GM12878 (cell line): ENCODE results near the gene MRGPRX3. TPM values are rescaled to one million over a fixed set of nuclear protein-coding genes. Genes with fewer than 3 reads are reported as not detected.

Source experiments
- ATF3 ChIP-seq: IDR thresholded peaks from 2 replicates; pipeline ENCODE4 v1.6.1; 2011; ENCODE audit warnings: low read depth, mild to moderate bottlenecking, low read length, moderate library complexity, borderline replicate concordance; ENCODE audit errors: extremely low read depth
- BACH1 ChIP-seq: fragments of 450-650 bp; IDR thresholded peaks from 2 replicates; pipeline ENCODE4 v1.6.1; 2017; ENCODE audit warnings: mild to moderate bottlenecking, borderline replicate concordance
- BCLAF1 ChIP-seq: fragments of 450-650 bp; IDR thresholded peaks from 2 replicates; pipeline ENCODE4 v1.6.1; 2017; ENCODE audit warnings: antibody characterized with exemption, mild to moderate bottlenecking, moderate library complexity
- ELK1 ChIP-seq: IDR thresholded peaks from 2 replicates; pipeline ENCODE4 v1.6.1; 2012; ENCODE audit warnings: low read depth, low read length, improper control_type of control experiment
- JUNB ChIP-seq: IDR thresholded peaks from 2 replicates; pipeline ENCODE4 v1.6.1; 2016; ENCODE audit warnings: antibody characterized with exemption, mild to moderate bottlenecking
- MXI1 ChIP-seq: fragments of 150-350 bp; IDR thresholded peaks from 2 replicates; pipeline ENCODE4 v1.6.1; 2011; ENCODE audit warnings: low read depth, mild to moderate bottlenecking, inconsistent platforms, low read length, improper control_type of control experiment
- NBN ChIP-seq: fragments of 450-650 bp; IDR thresholded peaks from 2 replicates; pipeline ENCODE4 v1.6.1; 2016
- NKRF ChIP-seq: fragments of 450-650 bp; conservative IDR thresholded peaks from 2 replicates; pipeline ENCODE4 v1.6.1; 2017; ENCODE audit warnings: mild to moderate bottlenecking, moderate library complexity
- PBX3 ChIP-seq: IDR thresholded peaks from 2 replicates; pipeline ENCODE4 v1.6.1; 2011; ENCODE audit warnings: mild to moderate bottlenecking, low read depth, low read length, moderate library complexity; ENCODE audit not compliant: insufficient replicate concordance
- PML ChIP-seq: IDR thresholded peaks from 2 replicates; pipeline ENCODE4 v1.6.1; 2012; ENCODE audit warnings: low read length, inconsistent platforms
- POLR2AphosphoS2 ChIP-seq: IDR thresholded peaks from 2 replicates; pipeline ENCODE4 v1.6.1; 2011; ENCODE audit warnings: low read depth, mild to moderate bottlenecking, low read length, improper control_type of control experiment, moderate library complexity
- REST ChIP-seq: IDR thresholded peaks from 2 replicates; pipeline ENCODE4 v1.6.1; 2012; ENCODE audit warnings: mild to moderate bottlenecking, low read depth, low read length
- SMC3 ChIP-seq: IDR thresholded peaks from 2 replicates; pipeline ENCODE4 v1.6.1; 2011; ENCODE audit warnings: low read length, improper control_type of control experiment, borderline replicate concordance
- YBX1 ChIP-seq: fragments of 450-650 bp; IDR thresholded peaks from 2 replicates; pipeline ENCODE4 v1.6.1; 2016; ENCODE audit warnings: antibody characterized with exemption
- ZBTB33 ChIP-seq: fragments of 450-650 bp; IDR thresholded peaks from 2 replicates; pipeline ENCODE4 v1.6.1; 2017; ENCODE audit warnings: mild to moderate bottlenecking
- polyA plus RNA-seq, 11 experiments: library from polyadenylated mRNA; depleted of rRNA in 4 of 11; unstranded in 6 of 11; stranded (reverse) in 5 of 11; fragments of >200 nt; fragmentation: Nextera tagmentation in 4 of 11; fragmentation: Illumina TruSeq in 1 of 11; extraction: Ambion mirVana in 4 of 11; extraction: Trizol in 1 of 11; gene quantifications; 1 replicate in 1 of 11; 2 replicates in 10 of 11; pipeline versions ENCODE4 v1.2.1 to v1.2.3, GENCODE V29; 2011 to 2016; ENCODE audit warnings: inconsistent platforms in 2 of 11, missing spikeins in 2 of 11, low read depth in 1 of 11
- total RNA-seq, 4 experiments: library from RNA; depleted of rRNA in 3 of 4; stranded (reverse); fragments of >200 nt in 3 of 4; fragmentation: Illumina TruSeq in 1 of 4; extraction: Trizol in 1 of 4; gene quantifications; 2 replicates each; pipeline versions ENCODE4 v1.2.1 to v1.2.3, GENCODE V29; 2013 to 2021

The MRGPRX3 gene
- total and polyA plus RNA-seq, 10 of the 15 experiments (the other 5 are each of a cell fraction or from before 2014, with no cell fraction given): not detected

- TF ChIP-seq NKRF (peak; percentile 94), SMC3 (peak; percentile 62; the same call in 1 of the 2 replicates), ATF3 (no peak), REST (0 out of 2 replicates have a peak, but pooled peaks have one; percentile 19), JUNB (no peak), NBN (0 out of 2 replicates have a peak, but pooled peaks have one; percentile 69), ZBTB33 (no peak), POLR2AphosphoS2 (no peak), YBX1 (no peak), ELK1 (peak; percentile 55; the same call in 1 of the 2 replicates), PBX3 (peak; percentile 9), PML (no peak), MXI1 (peak; percentile 32; the same call in 1 of the 2 replicates), BCLAF1 (no peak), BACH1 (peak; percentile 98)
Measured at GRCh38 chr11:18105802-18106574, 26.4 kb upstream of the MRGPRX3 start, which contains the start of gene SAAL1 (continued).
